A549 (cell line): ENCODE measurements around the gene PRSS53. TPM values are rescaled to one million over a fixed set of nuclear protein-coding genes. Genes with fewer than 3 reads are reported as not detected.
A peak's percentile ranks its signal among the peaks of the same experiment; 100 is the strongest.

Experiments used
- ATAC-seq, 2 experiments: fragments of 200-7000 bp in 1 of 2; fragments of >200 bp in 1 of 2; cut with Nextera tagmentation in 1 of 2; cut with Tn5 transposase in 1 of 2; 3 replicates each; pipeline versions ENCODE4 v1.8.0 to v1.9.1; 2018 to 2020; ENCODE audit warnings: mild to moderate bottlenecking in 1 of 2, moderate library complexity in 1 of 2
- CTCF ChIA-PET: fragments of 300-600 bp; sonication (Branson Sonifier 250); formaldehyde crosslinking; extraction: SDS; loops from one replicate; lab custom pipeline; 2021; ENCODE audit warnings: antibody characterized with exemption, inconsistent platforms; lab: Yijun Ruan, JAX
- POLR2A ChIA-PET: fragments of 350-600 bp; formaldehyde crosslinking; extraction: SDS; loops from one replicate; lab custom pipeline; 2021; ENCODE audit warnings: antibody characterized with exemption, inconsistent platforms; lab: Yijun Ruan, JAX
- DNase-seq, 2 experiments: peaks; one replicate each; pipeline versions ENCODE4 v3.0.0 to v3.0.0-alpha.2; 2011 to 2016; ENCODE audit warnings: low read depth in 1 of 2, low spot score in 1 of 2
- FAIRE-seq: peaks from 2 replicates; lab custom pipeline; 2011; peaks lifted over from hg19 to GRCh38; lab: Jason Lieb, UNC
- H3K27ac ChIP-seq, 2 experiments: fragments of >200 bp; sonication (Bioruptor Twin); formaldehyde crosslinking; 3 replicates each; pipeline ENCODE4 v1.5.1; 2016 to 2017
- H3K4me1 ChIP-seq: fragments of >200 bp; sonication (Bioruptor Twin); formaldehyde crosslinking; 3 replicates; pipeline ENCODE4 v1.6.1; 2016
- H3K4me2 ChIP-seq: fragments of >200 bp; sonication (Bioruptor Twin); formaldehyde crosslinking; 3 replicates; pipeline ENCODE4 v1.6.1; 2016
- H3K4me3 ChIP-seq: fragments of >200 bp; sonication (Bioruptor Twin); formaldehyde crosslinking; 3 replicates; pipeline ENCODE4 v1.5.1; 2016
- H3K9me3 ChIP-seq: fragments of >200 bp; sonication (Bioruptor Twin); formaldehyde crosslinking; 3 replicates; pipeline ENCODE4 v1.6.1; 2016
- ATOH8 ChIP-seq: fragments of 250-450 bp; sonication (Bioruptor Pico); IDR thresholded peaks from 2 replicates; pipeline ENCODE4 v1.5.0; 2020; ENCODE audit warnings: low read depth, mild to moderate bottlenecking, moderate library complexity
- BCL3 ChIP-seq: fragments of >200 bp; sonication (Bioruptor Twin); formaldehyde crosslinking; IDR thresholded peaks from 3 replicates; pipeline ENCODE4 v1.6.1; 2016
- CBX2 ChIP-seq: fragments of 200-600 bp; sonication (generic); IDR thresholded peaks from 2 replicates; pipeline ENCODE4 v1.6.1; 2016; ENCODE audit warnings: low read depth, mild to moderate bottlenecking, borderline replicate concordance
- CEBPB ChIP-seq, 2 experiments: fragments of >200 bp in 1 of 2; sonication (Bioruptor Twin) in 1 of 2; formaldehyde crosslinking in 1 of 2; IDR thresholded peaks; 2 replicates each; pipeline ENCODE4 v1.6.1; 2012 to 2016
- CHD2 ChIP-seq: fragments of 150-350 bp; IDR thresholded peaks from 2 replicates; pipeline ENCODE4 v1.6.1; 2014; ENCODE audit warnings: low read length; ENCODE audit not compliant: partially characterized antibody
- CTCF ChIP-seq: fragments of >200 bp; sonication (Bioruptor Twin); formaldehyde crosslinking; IDR thresholded peaks from 3 replicates; pipeline ENCODE4 v1.5.1; 2016
- GATA3 ChIP-seq: IDR thresholded peaks from 2 replicates; pipeline ENCODE4 v1.6.1; 2012; ENCODE audit warnings: borderline replicate concordance
- HES2 ChIP-seq: fragments of >200 bp; sonication (Bioruptor Twin); formaldehyde crosslinking; IDR thresholded peaks from 2 replicates; pipeline ENCODE4 v1.6.1; 2016
- HOXB13 ChIP-seq: fragments of 250-450 bp; sonication (Bioruptor Pico); IDR thresholded peaks from 2 replicates; pipeline ENCODE4 v1.5.0; 2020; ENCODE audit warnings: low read depth, mild to moderate bottlenecking, moderate library complexity
- HOXB5 ChIP-seq: fragments of 250-450 bp; sonication (Bioruptor Pico); IDR thresholded peaks from 2 replicates; pipeline ENCODE4 v1.5.0; 2020; ENCODE audit warnings: mild to moderate bottlenecking, moderate library complexity
- JUNB ChIP-seq: fragments of >200 bp; sonication (Bioruptor Twin); formaldehyde crosslinking; IDR thresholded peaks from 2 replicates; pipeline ENCODE4 v1.6.1; 2016
- KDM5A ChIP-seq: fragments of 200-600 bp; sonication (generic); IDR thresholded peaks from 2 replicates; pipeline ENCODE4 v1.6.1; 2016; ENCODE audit warnings: antibody characterized with exemption, mild to moderate bottlenecking
- MYC ChIP-seq: IDR thresholded peaks from 2 replicates; pipeline ENCODE4 v1.6.1; 2012; ENCODE audit warnings: mild to moderate bottlenecking, inconsistent platforms, low read length, improper control_type of control experiment, borderline replicate concordance
- NPAS2 ChIP-seq: fragments of 250-450 bp; sonication (Bioruptor Pico); IDR thresholded peaks from 2 replicates; pipeline ENCODE4 v1.8.0; 2022; ENCODE audit warnings: mild to moderate bottlenecking, moderate library complexity, borderline replicate concordance
- NR3C1 ChIP-seq: fragments of >200 bp; sonication (Bioruptor Twin); formaldehyde crosslinking; IDR thresholded peaks from 3 replicates; pipeline ENCODE4 v1.6.1; 2017
- PBX3 ChIP-seq: IDR thresholded peaks from 2 replicates; pipeline ENCODE4 v1.6.1; 2012
- PHF8 ChIP-seq: fragments of 200-600 bp; sonication (generic); IDR thresholded peaks from 2 replicates; pipeline ENCODE4 v1.6.1; 2016; ENCODE audit warnings: low read depth, mild to moderate bottlenecking, antibody characterized with exemption, moderate library complexity, borderline replicate concordance
- POLR2AphosphoS2 ChIP-seq: conservative IDR thresholded peaks from 2 replicates; pipeline ENCODE4 v1.6.1; 2012; ENCODE audit warnings: low read length, improper control_type of control experiment, inconsistent platforms
- RCOR1 ChIP-seq: fragments of 150-350 bp; IDR thresholded peaks from 2 replicates; pipeline ENCODE4 v1.6.1; 2014; ENCODE audit warnings: antibody characterized with exemption, low read length, low read depth
- SREBF2 ChIP-seq: fragments of 450-650 bp; IDR thresholded peaks from 2 replicates; pipeline ENCODE4 v1.6.1; 2014; ENCODE audit warnings: mild to moderate bottlenecking, moderate library complexity
- TFCP2L1 ChIP-seq: fragments of 250-450 bp; sonication (Bioruptor Pico); IDR thresholded peaks from 2 replicates; pipeline ENCODE4 v1.5.0; 2021; ENCODE audit warnings: mild to moderate bottlenecking
- TP53 ChIP-seq: fragments of 250-450 bp; sonication (Bioruptor Pico); IDR thresholded peaks from 2 replicates; pipeline ENCODE4 v1.5.0; 2021; ENCODE audit warnings: mild to moderate bottlenecking, moderate library complexity
- ZFP36 ChIP-seq: fragments of 450-650 bp; IDR thresholded peaks from 2 replicates; pipeline ENCODE4 v1.6.1; 2014; ENCODE audit warnings: borderline replicate concordance; ENCODE audit not compliant: partially characterized antibody
- ZNF302 ChIP-seq: fragments of 250-450 bp; sonication (Bioruptor Pico); IDR thresholded peaks from 2 replicates; pipeline ENCODE4 v1.9.0; 2021; ENCODE audit warnings: inconsistent platforms, mild to moderate bottlenecking, moderate library complexity
- WGBS: methylation state at CpG from one replicate; pipeline ENCODE4 v1.1.6; 2017; ENCODE audit errors: missing lambda C conversion rate; 5-methylcytosine and 5-hydroxymethylcytosine counted together
- polyA plus RNA-seq, 4 experiments: library from polyadenylated mRNA; depleted of rRNA in 3 of 4; stranded (reverse); fragments of >200 nt; fragmentation: RNase III in 1 of 4; extraction: RNeasy Plus Mini Kit Qiagen cat#74134 plus additional on column Dnase treatment in 1 of 4; gene quantifications; 2 replicates in 3 of 4; 3 replicates in 1 of 4; pipeline ENCODE4 v1.2.3, GENCODE V29; 2011 to 2017

The PRSS53 gene
- polyA plus RNA-seq, 2 of the 4 experiments (the other 2 are of a cell fraction) = 0.79 to 1.5 TPM

- peak; percentile 12 to 18; a peak in 3 of 6 replicates for ATAC-seq
- no peak for TF ChIP-seq GATA3
- no peak for TF ChIP-seq CTCF
- no peak for TF ChIP-seq NPAS2 (CRISPR knock-in tag)
- no peak for TF ChIP-seq PHF8
- TF ChIP-seq POLR2AphosphoS2 = no peak
- TF ChIP-seq BCL3 = no peak
- TF ChIP-seq ZFP36 = no peak
- no peak for TF ChIP-seq TP53
- TF ChIP-seq TFCP2L1 (CRISPR knock-in tag) = no peak
- TF ChIP-seq MYC = no peak
- Histone ChIP-seq H3K4me2 (no peak overlapping the region), H3K4me1 (no peaks in the 10 kb centered on the region), H3K27ac (no peak overlapping the region), H3K9me3 (no peaks in the 10 kb centered on the region), H3K4me3 (no peak overlapping the region)
- POLR2A ChIA-PET = interaction anchor here (0.5 to 1.9 kb wide), 3 partner anchors 33 to 272 kb away, joined by 3 to 6 read pairs (median 3); partner anchors contain the start of gene KAT8
- FAIRE-seq = no peak
- WGBS = 90% methylated on average over 3 of the region's 16 CpGs
- CTCF ChIA-PET = interaction anchor here (0.8 to 3.8 kb wide), 7 partner anchors 9 to 100 kb away, joined by 3 to 17 read pairs (median 3); partner anchors contain the start of gene HSD3B7
- DNase-seq = no peak
Measured at GRCh38 chr16:31084584-31085302, 4.0 kb downstream of the PRSS53 start.

- Histone ChIP-seq H3K4me3 (no peak overlapping the region), H3K9me3 (no peaks in the 10 kb centered on the region)
- no peak for ATAC-seq
- TF ChIP-seq ATOH8 (CRISPR knock-in tag) = no peak
- TF ChIP-seq JUNB = no peak
- no peak for TF ChIP-seq HOXB13 (CRISPR knock-in tag)
- TF ChIP-seq PBX3 = no peak
- TF ChIP-seq KDM5A = no peak
- TF ChIP-seq, all 56 proteins: peak for 0
- CTCF ChIA-PET = interaction anchor here (0.9 to 3.8 kb wide), 3 partner anchors 12 to 99 kb away, joined by 4 to 17 read pairs (median 5); partner anchors contain the start of gene HSD3B7
- no peak overlapping the region for H3K27ac ChIP-seq
- 92% methylated on average over 13 of the region's 13 CpGs for WGBS
- DNase-seq (no peak), FAIRE-seq (no peak)
- H3K4me2 ChIP-seq = no peak overlapping the region
- POLR2A ChIA-PET = interaction anchor here (0.5 to 1.9 kb wide), 2 partner anchors 33 to 272 kb away, joined by 3 to 6 read pairs; partner anchors contain the start of gene KAT8
- H3K4me1 ChIP-seq = no peaks in the 10 kb centered on the region
Measured at GRCh38 chr16:31083981-31084380, 4.8 kb downstream of the PRSS53 start.

- 72% methylated on average over 4 of the region's 5 CpGs for WGBS
- ATAC-seq = no peak
- H3K4me1 ChIP-seq = no peaks in the 10 kb centered on the region
- POLR2A ChIA-PET = interaction anchor here (1.9 kb wide), 1 partner anchor 34 kb away, joined by 6 read pairs; the partner anchor contains the start of gene KAT8
- no peak for FAIRE-seq
- no peak for DNase-seq
- H3K27ac ChIP-seq = no peak overlapping the region
- CTCF ChIA-PET = interaction anchor here (0.9 to 3.8 kb wide), 2 partner anchors 59 to 99 kb away, joined by 4 to 17 read pairs; partner anchors contain the start of gene HSD3B7
- no peak overlapping the region for H3K4me2 ChIP-seq
- H3K9me3 ChIP-seq = no peaks in the 10 kb centered on the region
- no peak overlapping the region for H3K4me3 ChIP-seq
- TF ChIP-seq RCOR1 = no peak
- no peak for TF ChIP-seq CEBPB (IDR thresholded peaks at IDR 0.05)
- no peak for TF ChIP-seq ZNF302 (CRISPR knock-in tag)
- TF ChIP-seq HES2 = no peak
- TF ChIP-seq PBX3 = no peak
- TF ChIP-seq CBX2 = no peak
- no peak for TF ChIP-seq GATA3
- no peak for TF ChIP-seq KDM5A
- no peak for TF ChIP-seq NR3C1
- no peak for TF ChIP-seq CHD2
- no peak for TF ChIP-seq ZFP36
- TF ChIP-seq SREBF2 = no peak
- TF ChIP-seq HOXB5 = no peak
Measured at GRCh38 chr16:31083556-31083955, 5.2 kb downstream of the PRSS53 start.
